HG03097 (cell line): ENCODE data around the gene CALD1.

Experiments used
- ATAC-seq: cut with Tn5 transposase; IDR thresholded peaks from one replicate; pipeline ENCODE4 v1.9.1; 2021; ENCODE audit not compliant: unreplicated experiment, low FRiP score

The CALD1 gene

GRCh38 chr7:134916171-134916883 lies 136.9 kb downstream of the CALD1 start:
- ATAC-seq: no peak

GRCh38 chr7:134919240-134919641 lies 139.8 kb downstream of the CALD1 start:
- no peak for ATAC-seq

- ATAC-seq: no peak
These were observed 140.8 kb downstream of the CALD1 start for GRCh38 chr7:134920026-134920753.

- ATAC-seq: no peak
These were observed 143.6 kb downstream of the CALD1 start for GRCh38 chr7:134922720-134923704.

GRCh38 chr7:134925766-134926165 lies 146.3 kb downstream of the CALD1 start:
- no peak for ATAC-seq

- no peak for ATAC-seq
These were observed 147.0 kb downstream of the CALD1 start for GRCh38 chr7:134926396-134926795.

- no peak for ATAC-seq
These were observed 147.6 kb downstream of the CALD1 start for GRCh38 chr7:134927076-134927475.

- no peak for ATAC-seq
These were observed 148.3 kb downstream of the CALD1 start for GRCh38 chr7:134927723-134928122.

- ATAC-seq: no peak
These were observed 149.1 kb downstream of the CALD1 start for GRCh38 chr7:134928554-134928953.

- ATAC-seq: no peak
These were observed 152.1 kb downstream of the CALD1 start for GRCh38 chr7:134931487-134931886.

- ATAC-seq: no peak
These were observed 153.4 kb downstream of the CALD1 start for GRCh38 chr7:134932707-134933370.

- no peak for ATAC-seq
These were observed 154.1 kb downstream of the CALD1 start for GRCh38 chr7:134933460-134934068.

- ATAC-seq: no peak
These were observed 156.3 kb downstream of the CALD1 start for GRCh38 chr7:134935701-134936100.

GRCh38 chr7:134936893-134937510 lies 157.6 kb downstream of the CALD1 start:
- no peak for ATAC-seq

- no peak for ATAC-seq
These were observed 158.7 kb downstream of the CALD1 start for GRCh38 chr7:134938141-134938540.

GRCh38 chr7:134939136-134939535 lies 159.7 kb downstream of the CALD1 start:
- no peak for ATAC-seq

GRCh38 chr7:134940729-134941128 lies 161.3 kb downstream of the CALD1 start:
- no peak for ATAC-seq

GRCh38 chr7:134941185-134941900 lies 161.9 kb downstream of the CALD1 start:
- no peak for ATAC-seq

GRCh38 chr7:134941952-134942351 lies 162.5 kb downstream of the CALD1 start:
- ATAC-seq: no peak
